Fibroblast of skin of abdomen (primary cell): ENCODE results near the gene FEM1B.
A peak's percentile ranks its signal among the peaks of the same experiment; 100 is the strongest.

Source experiments
- DNase-seq: peaks from one replicate; pipeline ENCODE4 v3.0.0-alpha.2; 2013

Gene FEM1B

GRCh38 chr15:68259883-68260282 lies 17.7 kb upstream of the FEM1B start:
- DNase-seq: no peak

GRCh38 chr15:68261241-68261640 lies 16.3 kb upstream of the FEM1B start:
- DNase-seq: no peak

GRCh38 chr15:68261980-68262379 lies 15.6 kb upstream of the FEM1B start:
- DNase-seq: no peak

- DNase-seq: no peak
Measured at GRCh38 chr15:68262514-68263356, 14.8 kb upstream of the FEM1B start.

- no peak for DNase-seq
Measured at GRCh38 chr15:68264282-68264681, 13.3 kb upstream of the FEM1B start.

GRCh38 chr15:68265081-68265480 lies 12.5 kb upstream of the FEM1B start:
- no peak for DNase-seq

- no peak for DNase-seq
Measured at GRCh38 chr15:68265674-68266073, 11.9 kb upstream of the FEM1B start.

- DNase-seq: no peak
Measured at GRCh38 chr15:68268405-68268804, 9.1 kb upstream of the FEM1B start.

GRCh38 chr15:68271854-68272471 lies 5.6 kb upstream of the FEM1B start:
- DNase-seq: peak; percentile 83

GRCh38 chr15:68272721-68273271 lies 4.7 kb upstream of the FEM1B start:
- peak; percentile 86 for DNase-seq

GRCh38 chr15:68274201-68274848 lies 3.2 kb upstream of the FEM1B start:
- no peak for DNase-seq

GRCh38 chr15:68275165-68275746 lies 2.3 kb upstream of the FEM1B start:
- DNase-seq: no peak

GRCh38 chr15:68276668-68277067 lies 877 bp upstream of the FEM1B start:
- no peak for DNase-seq

GRCh38 chr15:68277131-68277602 lies 378 bp upstream of the FEM1B start:
- peak; percentile 62 for DNase-seq

- DNase-seq: no peak
Measured at GRCh38 chr15:68278345-68278594, 725 bp downstream of the FEM1B start.

GRCh38 chr15:68278595-68279405 lies 1.3 kb downstream of the FEM1B start:
- peak; percentile 47 for DNase-seq

- DNase-seq: no peak
Measured at GRCh38 chr15:68279779-68280753, 2.5 kb downstream of the FEM1B start.

GRCh38 chr15:68281008-68281407 lies 3.5 kb downstream of the FEM1B start:
- DNase-seq: no peak

- DNase-seq: no peak
Measured at GRCh38 chr15:68283401-68283800, 5.9 kb downstream of the FEM1B start.

- no peak for DNase-seq
Measured at GRCh38 chr15:68284616-68285258, 7.2 kb downstream of the FEM1B start.
